ENCODE results near the gene NANOGP8. TPM values are rescaled to one million over a fixed set of nuclear protein-coding genes. Genes with fewer than 3 reads are reported as not detected.
A peak's percentile ranks its signal among the peaks of the same experiment; 100 is the strongest.

NANOGP8 gene
- total RNA-seq, 1 donor from 2014 or later, result 0.91 TPM

DNA sequence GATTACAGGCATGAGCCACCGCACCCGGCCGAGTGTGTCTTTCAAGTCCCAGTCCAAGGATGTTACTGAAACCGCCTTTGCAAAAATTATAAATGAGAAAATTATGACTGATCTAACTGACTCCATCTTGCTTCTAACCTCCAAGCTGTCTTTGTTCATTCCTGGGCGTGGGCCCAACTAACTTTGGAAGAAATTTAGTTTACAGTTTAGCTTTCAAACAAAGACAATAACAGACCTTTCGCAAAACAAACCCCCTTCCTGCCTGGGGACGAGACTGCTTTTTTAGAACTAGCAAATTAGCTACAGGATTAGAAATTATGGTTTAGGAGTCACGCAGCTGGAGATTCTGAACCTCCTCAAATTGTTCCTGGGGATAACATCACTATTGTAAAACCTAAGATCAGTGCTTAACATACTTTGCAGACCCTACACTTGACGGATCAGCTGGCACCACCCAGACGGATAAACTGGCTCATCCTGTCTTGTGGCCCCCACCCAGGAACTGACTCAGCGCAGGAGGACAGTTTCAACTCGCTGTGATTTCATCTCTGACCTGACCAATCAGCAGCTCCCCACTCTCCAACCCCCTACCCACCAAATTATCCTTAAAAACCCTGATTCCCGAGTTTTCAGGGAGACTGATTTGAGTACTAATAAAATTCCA is 23.8 kb downstream of the NANOGP8 start:
- no peak for DNase-seq (ENCODE audit: low read depth)

GRCh38 chr15:35060591-35060990 is 24.5 kb downstream of the NANOGP8 start:
- no peak for DNase-seq (ENCODE audit: low read depth)

DNA sequence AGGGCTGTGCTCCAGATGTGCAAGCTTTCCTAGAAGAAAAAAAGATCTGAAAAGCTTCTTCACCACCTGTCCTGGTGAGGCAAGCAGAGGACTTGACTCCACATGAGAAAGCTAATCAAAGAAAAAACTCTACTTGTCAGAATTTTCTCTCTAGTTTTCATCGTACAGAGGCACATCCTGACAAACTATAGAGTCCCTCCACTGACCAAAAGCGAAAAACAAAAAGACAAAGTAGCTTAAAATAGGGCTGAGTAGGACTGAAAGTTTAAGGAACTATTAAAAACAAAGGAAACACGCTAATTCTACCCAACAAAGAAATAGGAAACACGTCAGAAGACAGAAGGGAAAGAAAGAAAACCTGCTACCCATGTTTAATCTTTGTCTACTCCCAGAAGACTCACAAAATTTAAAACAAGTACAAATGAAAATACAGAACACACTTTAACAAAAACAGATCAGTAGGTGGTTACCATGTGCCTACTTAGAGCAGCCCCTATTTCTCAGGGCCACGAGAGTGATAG is 26.5 kb downstream of the NANOGP8 start:
- no peak for DNase-seq (ENCODE audit: low read depth)

DNA sequence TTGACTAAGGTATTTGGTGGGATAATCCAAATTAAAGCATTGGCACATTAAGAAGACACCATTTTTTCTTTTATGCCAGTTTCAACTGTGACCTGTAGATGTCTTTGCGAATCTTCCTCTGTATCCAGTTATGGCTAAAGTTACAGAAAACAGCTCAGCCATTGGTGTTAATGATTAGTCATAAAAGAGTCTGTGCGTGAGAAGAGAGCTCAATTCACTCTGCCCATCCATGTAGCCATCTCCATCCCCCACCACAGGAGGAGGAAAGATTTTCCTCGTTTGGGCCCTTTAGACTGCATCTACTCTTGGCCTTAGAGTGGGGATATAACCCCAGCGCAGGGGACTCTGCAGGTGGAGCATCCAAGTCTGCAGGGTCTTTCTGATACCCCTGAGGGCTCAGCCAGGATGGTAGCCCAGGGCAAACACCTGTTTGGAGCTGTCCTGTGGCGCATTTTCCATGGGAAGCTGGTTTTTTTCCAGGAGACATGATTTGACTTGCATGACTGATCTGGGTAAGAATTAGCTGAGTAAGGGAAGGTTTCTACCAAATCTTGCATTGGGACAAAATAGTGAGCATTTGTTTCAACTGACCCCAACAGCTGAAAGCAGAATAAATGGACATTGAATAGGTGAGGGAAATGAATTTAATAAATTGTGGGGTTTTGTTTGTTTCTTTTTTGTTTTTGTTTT is 29.5 kb downstream of the NANOGP8 start:
- no peak for DNase-seq (ENCODE audit: low read depth)

- DNase-seq (ENCODE audit: low read depth), result no peak
Observed at GRCh38 chr15:35054380-35054779, 30.7 kb downstream of the NANOGP8 start.

- no peak for DNase-seq (ENCODE audit: low read depth)
Observed at GRCh38 chr15:35047996-35048395, 37.1 kb downstream of the NANOGP8 start.

- no peak for DNase-seq (ENCODE audit: low read depth)
Observed at GRCh38 chr15:35047528-35047927, 37.6 kb downstream of the NANOGP8 start.

GRCh38 chr15:35043373-35044095 is 41.6 kb downstream of the NANOGP8 start:
- peak; percentile 15 for DNase-seq (ENCODE audit: low read depth)

DNA sequence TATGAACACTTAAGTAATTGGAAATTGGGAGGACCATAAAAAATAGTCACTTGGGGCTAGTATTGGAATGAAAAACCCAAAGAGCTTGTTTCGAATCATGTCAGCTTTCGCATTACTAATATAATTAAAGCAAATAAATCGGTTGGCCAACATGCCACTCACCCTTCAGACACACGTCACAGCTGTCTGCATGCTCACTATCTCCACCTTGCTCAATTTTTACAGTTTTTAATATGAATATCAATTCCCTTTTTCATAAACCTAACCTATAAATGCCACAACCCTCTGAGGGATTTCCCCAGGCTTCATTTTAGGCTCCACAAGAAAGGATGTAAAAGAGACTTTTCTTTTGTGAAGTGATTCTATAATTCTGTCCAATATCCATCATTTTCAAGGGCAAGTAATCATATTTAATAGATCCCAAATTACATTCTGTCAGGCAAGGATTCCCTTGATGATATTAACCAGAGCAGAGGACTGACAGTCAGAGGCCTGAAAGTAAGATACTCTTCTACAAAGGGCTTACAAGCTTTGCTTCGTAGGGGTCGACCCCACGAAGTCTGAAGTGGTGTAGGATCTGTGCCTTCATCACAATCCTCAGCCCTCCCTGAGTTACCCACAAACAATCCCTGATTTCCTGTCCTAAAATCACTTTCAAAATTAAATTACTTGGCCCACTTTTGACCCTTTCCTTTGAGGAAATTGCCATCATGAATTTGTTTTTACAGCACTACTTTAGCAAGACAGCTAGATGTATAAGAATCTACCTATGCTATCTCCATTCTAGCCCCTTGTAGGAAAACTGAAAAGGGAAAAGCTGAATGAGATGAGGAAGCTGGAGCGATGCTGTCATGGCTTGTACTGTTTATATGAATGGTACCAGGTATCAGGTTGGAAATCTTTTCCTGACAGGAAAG is 44.5 kb downstream of the NANOGP8 start:
- no peak for DNase-seq (ENCODE audit: low read depth)

GRCh38 chr15:35038626-35039451 is 46.3 kb downstream of the NANOGP8 start:
- DNase-seq (ENCODE audit: low read depth), result no peak

Other genes starting within 250 kb of the NANOGP8 start
- 24.1 and 24.2 TPM in 2 replicates for gene AQR, start 115.6 kb downstream of the NANOGP8 start, total RNA-seq
- gene ZNF770, start 97.0 kb downstream of the NANOGP8 start, total RNA-seq, result 24.7 and 28.8 TPM in 2 replicates

Data from myocyte (in vitro differentiated cells).